Epithelial cell of esophagus (primary cell): Measurements from ENCODE around the gene ANTXR2.

Source experiments
- DNase-seq: peaks from one replicate; pipeline ENCODE4 v3.0.0; 2010; ENCODE audit warnings: low read depth
- H3K4me3 ChIP-seq: 2 replicates; pipeline ENCODE4 v1.5.1; 2011; ENCODE audit warnings: mild to moderate bottlenecking, low read length, control low read depth
- TF ChIP-seq, protein P1 (sequence below): IDR thresholded peaks from 2 replicates; pipeline ENCODE4 v1.5.1; 2011; ENCODE audit warnings: low read depth, mild to moderate bottlenecking, low read length, control low read depth, inconsistent platforms; ENCODE audit not compliant: insufficient read depth; ENCODE audit errors: missing control alignments

The ANTXR2 gene

GRCh38 chr4:79875344-79875899, 197.6 kb downstream of the ANTXR2 start:
- DNase-seq = no peak
- TF ChIP-seq, protein P1, sequence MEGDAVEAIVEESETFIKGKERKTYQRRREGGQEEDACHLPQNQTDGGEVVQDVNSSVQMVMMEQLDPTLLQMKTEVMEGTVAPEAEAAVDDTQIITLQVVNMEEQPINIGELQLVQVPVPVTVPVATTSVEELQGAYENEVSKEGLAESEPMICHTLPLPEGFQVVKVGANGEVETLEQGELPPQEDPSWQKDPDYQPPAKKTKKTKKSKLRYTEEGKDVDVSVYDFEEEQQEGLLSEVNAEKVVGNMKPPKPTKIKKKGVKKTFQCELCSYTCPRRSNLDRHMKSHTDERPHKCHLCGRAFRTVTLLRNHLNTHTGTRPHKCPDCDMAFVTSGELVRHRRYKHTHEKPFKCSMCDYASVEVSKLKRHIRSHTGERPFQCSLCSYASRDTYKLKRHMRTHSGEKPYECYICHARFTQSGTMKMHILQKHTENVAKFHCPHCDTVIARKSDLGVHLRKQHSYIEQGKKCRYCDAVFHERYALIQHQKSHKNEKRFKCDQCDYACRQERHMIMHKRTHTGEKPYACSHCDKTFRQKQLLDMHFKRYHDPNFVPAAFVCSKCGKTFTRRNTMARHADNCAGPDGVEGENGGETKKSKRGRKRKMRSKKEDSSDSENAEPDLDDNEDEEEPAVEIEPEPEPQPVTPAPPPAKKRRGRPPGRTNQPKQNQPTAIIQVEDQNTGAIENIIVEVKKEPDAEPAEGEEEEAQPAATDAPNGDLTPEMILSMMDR = no peak
- no peak overlapping the region for H3K4me3 ChIP-seq

GRCh38 chr4:79874197-79874596, 198.8 kb downstream of the ANTXR2 start:
- H3K4me3 ChIP-seq = no peak overlapping the region
- TF ChIP-seq, protein P1 = no peak
- DNase-seq = no peak

GRCh38 chr4:79872738-79873137, 200.3 kb downstream of the ANTXR2 start:
- no peak for DNase-seq
- TF ChIP-seq, protein P1 = no peak
- no peak overlapping the region for H3K4me3 ChIP-seq

GRCh38 chr4:79871961-79872360, 201.1 kb downstream of the ANTXR2 start:
- TF ChIP-seq, protein P1 = no peak
- DNase-seq = no peak
- H3K4me3 ChIP-seq = no peak overlapping the region

GRCh38 chr4:79869597-79870237, 203.3 kb downstream of the ANTXR2 start:
- no peak for DNase-seq
- H3K4me3 ChIP-seq = no peak overlapping the region
- TF ChIP-seq, protein P1 = no peak

DNA sequence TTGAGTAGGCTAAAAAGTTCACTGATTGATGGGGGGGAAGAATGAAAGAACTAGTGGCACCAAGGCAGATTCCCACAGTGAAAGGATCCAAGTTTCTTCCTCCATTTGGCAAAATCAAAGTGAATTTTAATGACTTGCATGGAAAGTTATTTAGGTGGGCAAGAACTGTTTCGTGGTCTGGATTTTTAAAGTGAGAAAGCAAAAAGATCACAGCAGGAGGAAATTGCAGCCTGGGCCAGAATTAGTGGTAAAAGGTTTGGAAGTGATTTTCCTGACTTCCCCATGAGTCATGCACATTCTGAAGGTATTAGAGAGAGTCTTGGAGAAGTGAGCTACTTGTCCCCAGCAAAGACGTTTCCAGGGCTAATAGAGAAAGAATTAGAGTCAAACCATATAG, 207.8 kb downstream of the ANTXR2 start:
- no peak overlapping the region for H3K4me3 ChIP-seq
- peak; percentile 53 for DNase-seq
- TF ChIP-seq, protein P1 = no peak
